ENCODE data around the gene GHDC.
A peak's percentile ranks its signal among the peaks of the same experiment; 100 is the strongest.
"Not testable (repeated sequence)": the region's sequence is repeated elsewhere in the genome, so short reads cannot be mapped to it uniquely, and the experiment has no call there.

Gene GHDC

GRCh38 chr17:42142371-42142896 lies 51.9 kb downstream of the GHDC start:
- Histone ChIP-seq H3K36me3 (replicated peaks in 1 of 2; ENCODE audit: control insufficient read depth in 2 of 2, insufficient read depth in 2 of 2, low read length in 2 of 2) (peaks cover 6 to 37% of the 10 kb centered on the region in 2 donors), H3K9ac (ENCODE audit: low read depth, low read length, poor library complexity) (no peak overlapping the region), H3K4me1 (ENCODE audit: control insufficient read depth in 2 of 2, insufficient read depth in 1 of 2, low read depth in 1 of 2, low read length in 2 of 2) (peaks cover 7 to 18% of the 10 kb centered on the region in 2 donors), H3K79me1 (ENCODE audit: low read depth, low read length) (peaks cover 2% of the 10 kb centered on the region), H2BK5ac (ENCODE audit: low read length) (no peak overlapping the region), H2BK12ac (ENCODE audit: low read length) (no peak overlapping the region), H3K4me3 (ENCODE audit: low read length in 2 of 2) (no peak overlapping the region), H3K18ac (ENCODE audit: low read length) (no peak overlapping the region), H4K8ac (ENCODE audit: low read depth, low read length) (no peak overlapping the region), H3K27ac (replicated peaks; ENCODE audit: low read length) (peak overlapping the region; percentile 71), H3K9me3 (replicated peaks in 1 of 2; ENCODE audit: control insufficient read depth in 2 of 2, insufficient read depth in 1 of 2, low read depth in 1 of 2, low read length in 2 of 2) (no peaks in the 10 kb centered on the region), H3K23ac (ENCODE audit: low read depth, low read length, poor library complexity) (no peak overlapping the region), H2AFZ (ENCODE audit: low read length) (no peak overlapping the region), H2BK120ac (ENCODE audit: low read depth, low read length) (no peak overlapping the region), H3K27me3 (ENCODE audit: control insufficient read depth in 3 of 3, insufficient read depth in 3 of 3, low read depth in 1 of 3, low read length in 3 of 3) (no peaks in the 10 kb centered on the region), H2BK15ac (ENCODE audit: low read length) (no peak overlapping the region), H2AK5ac (ENCODE audit: low read depth, low read length) (no peak overlapping the region), H4K91ac (ENCODE audit: low read depth, low read length, poor library complexity) (no peak overlapping the region), H3K4me2 (ENCODE audit: insufficient read depth, low read length, poor library complexity, severe bottlenecking) (no peak overlapping the region), H3K14ac (ENCODE audit: low read length) (no peak overlapping the region), H3K4ac (ENCODE audit: low read length) (no peak overlapping the region)
- DNase-seq (ENCODE audit: low spot score) = no peak
- WGBS, 2 donors (ENCODE audit: extremely low coverage in 2 of 2, insufficient read length in 2 of 2, insufficient replicate concordance in 1 of 2) = no CpG with 5 or more reads among the region's 7 CpGs

GRCh38 chr17:42141382-42141781 lies 52.9 kb downstream of the GHDC start:
- H3K9ac ChIP-seq (ENCODE audit: low read depth, low read length, poor library complexity) = no peak overlapping the region
- H3K18ac ChIP-seq (ENCODE audit: low read length) = no peak overlapping the region
- H3K23ac ChIP-seq (ENCODE audit: low read depth, low read length, poor library complexity) = no peak overlapping the region
- no peaks in the 10 kb centered on the region for H3K27me3 ChIP-seq (ENCODE audit: control insufficient read depth in 3 of 3, insufficient read depth in 3 of 3, low read depth in 1 of 3, low read length in 3 of 3)
- DNase-seq (ENCODE audit: low spot score) = no peak
- no peak overlapping the region for H2BK15ac ChIP-seq (ENCODE audit: low read length)
- H3K4me1 ChIP-seq (ENCODE audit: control insufficient read depth in 2 of 2, insufficient read depth in 1 of 2, low read depth in 1 of 2, low read length in 2 of 2) = peaks cover 7 to 18% of the 10 kb centered on the region in 2 donors
- no peak overlapping the region for H3K14ac ChIP-seq (ENCODE audit: low read length)
- H4K8ac ChIP-seq (ENCODE audit: low read depth, low read length) = no peak overlapping the region
- H2BK5ac ChIP-seq (ENCODE audit: low read length) = no peak overlapping the region
- no peak overlapping the region for H3K4me3 ChIP-seq (ENCODE audit: low read length in 2 of 2)
- no peak overlapping the region for H4K91ac ChIP-seq (ENCODE audit: low read depth, low read length, poor library complexity)
- H2BK12ac ChIP-seq (ENCODE audit: low read length) = no peak overlapping the region
- H3K9me3 ChIP-seq (replicated peaks in 1 of 2; ENCODE audit: control insufficient read depth in 2 of 2, insufficient read depth in 1 of 2, low read depth in 1 of 2, low read length in 2 of 2) = no peaks in the 10 kb centered on the region
- peaks cover 2% of the 10 kb centered on the region for H3K79me1 ChIP-seq (ENCODE audit: low read depth, low read length)
- no peak overlapping the region for H2AK5ac ChIP-seq (ENCODE audit: low read depth, low read length)
- H2BK120ac ChIP-seq (ENCODE audit: low read depth, low read length) = no peak overlapping the region
- WGBS, 2 donors (ENCODE audit: extremely low coverage in 2 of 2, insufficient read length in 2 of 2, insufficient replicate concordance in 1 of 2) = no CpG with 5 or more reads among the region's 8 CpGs
- H3K4ac ChIP-seq (ENCODE audit: low read length) = no peak overlapping the region
- no peak overlapping the region for H2AFZ ChIP-seq (ENCODE audit: low read length)
- H3K27ac ChIP-seq (replicated peaks; ENCODE audit: low read length) = no peak overlapping the region
- H3K36me3 ChIP-seq (replicated peaks in 1 of 2; ENCODE audit: control insufficient read depth in 2 of 2, insufficient read depth in 2 of 2, low read length in 2 of 2) = peaks cover 6 to 36% of the 10 kb centered on the region in 2 donors
- no peak overlapping the region for H3K4me2 ChIP-seq (ENCODE audit: insufficient read depth, low read length, poor library complexity, severe bottlenecking)

- not testable (repeated sequence) for H3K9ac ChIP-seq (ENCODE audit: low read depth, low read length, poor library complexity); H3K27me3 ChIP-seq (ENCODE audit: control insufficient read depth in 3 of 3, insufficient read depth in 3 of 3, low read depth in 1 of 3, low read length in 3 of 3); H3K23ac ChIP-seq (ENCODE audit: low read depth, low read length, poor library complexity); H2BK120ac ChIP-seq (ENCODE audit: low read depth, low read length); H3K79me1 ChIP-seq (ENCODE audit: low read depth, low read length); H2BK5ac ChIP-seq (ENCODE audit: low read length); H4K8ac ChIP-seq (ENCODE audit: low read depth, low read length); H4K91ac ChIP-seq (ENCODE audit: low read depth, low read length, poor library complexity); H3K4ac ChIP-seq (ENCODE audit: low read length); H2BK15ac ChIP-seq (ENCODE audit: low read length); H3K4me3 ChIP-seq (ENCODE audit: low read length in 2 of 2); H3K18ac ChIP-seq (ENCODE audit: low read length); H3K4me2 ChIP-seq (ENCODE audit: insufficient read depth, low read length, poor library complexity, severe bottlenecking); DNase-seq (ENCODE audit: low spot score); H2AFZ ChIP-seq (ENCODE audit: low read length); H3K27ac ChIP-seq (replicated peaks; ENCODE audit: low read length); H3K9me3 ChIP-seq (replicated peaks in 1 of 2; ENCODE audit: control insufficient read depth in 2 of 2, insufficient read depth in 1 of 2, low read depth in 1 of 2, low read length in 2 of 2); H2BK12ac ChIP-seq (ENCODE audit: low read length); H2AK5ac ChIP-seq (ENCODE audit: low read depth, low read length); H3K14ac ChIP-seq (ENCODE audit: low read length)
- peaks cover 7 to 18% of the 10 kb centered on the region in 2 donors for H3K4me1 ChIP-seq (ENCODE audit: control insufficient read depth in 2 of 2, insufficient read depth in 1 of 2, low read depth in 1 of 2, low read length in 2 of 2)
- WGBS, 2 donors (ENCODE audit: extremely low coverage in 2 of 2, insufficient read length in 2 of 2, insufficient replicate concordance in 1 of 2) = no CpG with 5 or more reads among the region's 7 CpGs
- H3K36me3 ChIP-seq (replicated peaks in 1 of 2; ENCODE audit: control insufficient read depth in 2 of 2, insufficient read depth in 2 of 2, low read length in 2 of 2) = peaks cover 8 to 40% of the 10 kb centered on the region in 2 donors
Observed at GRCh38 chr17:42140690-42141089, 53.6 kb downstream of the GHDC start.
